ENCODE data around the gene ZNF554.
"Not testable (repeated sequence)": the region's sequence is repeated elsewhere in the genome, so short reads cannot be mapped to it uniquely, and the experiment has no call there.

Gene ZNF554

DNA sequence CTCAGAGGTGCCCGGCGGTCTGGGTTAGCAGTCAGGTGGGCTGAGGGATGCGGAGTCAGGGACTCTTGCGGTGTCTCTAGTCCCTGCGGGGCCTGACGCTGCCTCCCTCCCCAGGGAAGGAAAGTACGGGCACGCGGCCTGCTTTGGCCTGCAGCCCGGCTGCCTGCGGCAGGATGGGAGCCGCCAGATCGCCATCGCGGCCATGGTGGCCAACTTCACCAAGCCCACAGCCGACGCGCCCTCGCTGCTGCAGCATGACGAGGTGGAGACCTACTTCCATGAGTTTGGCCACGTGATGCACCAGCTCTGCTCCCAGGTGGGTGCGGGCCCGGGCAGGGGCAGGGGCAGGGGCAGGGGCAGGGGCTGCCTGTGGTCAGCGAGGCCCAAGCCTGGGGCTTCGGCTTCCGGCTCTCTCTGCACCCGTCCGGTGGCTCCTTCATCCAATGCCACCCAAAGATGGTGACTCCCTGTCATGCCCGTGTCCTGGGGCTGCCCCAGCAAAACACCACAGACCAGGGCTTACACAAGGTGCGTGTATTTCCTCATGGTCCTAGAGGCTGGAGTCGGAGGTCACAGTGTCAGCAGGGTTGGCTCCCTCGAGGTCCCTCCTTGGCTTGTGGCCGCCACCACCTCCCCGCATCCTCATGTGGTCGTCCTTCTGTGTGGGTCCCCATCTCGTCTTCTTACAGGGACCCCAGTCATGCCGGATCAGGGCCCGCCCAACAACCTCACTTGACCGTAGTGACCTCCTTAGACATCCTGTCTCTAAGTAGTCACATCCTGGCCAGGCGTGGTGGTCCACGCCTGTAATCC, 11.3 kb upstream of the ZNF554 start:
- DNase-seq, result no peak

GRCh38 chr19:2809387-2810140, 10.1 kb upstream of the ZNF554 start:
- DNase-seq, result no peak

- no peak for DNase-seq
Observed at GRCh38 chr19:2810141-2811091, 9.3 kb upstream of the ZNF554 start.

DNA sequence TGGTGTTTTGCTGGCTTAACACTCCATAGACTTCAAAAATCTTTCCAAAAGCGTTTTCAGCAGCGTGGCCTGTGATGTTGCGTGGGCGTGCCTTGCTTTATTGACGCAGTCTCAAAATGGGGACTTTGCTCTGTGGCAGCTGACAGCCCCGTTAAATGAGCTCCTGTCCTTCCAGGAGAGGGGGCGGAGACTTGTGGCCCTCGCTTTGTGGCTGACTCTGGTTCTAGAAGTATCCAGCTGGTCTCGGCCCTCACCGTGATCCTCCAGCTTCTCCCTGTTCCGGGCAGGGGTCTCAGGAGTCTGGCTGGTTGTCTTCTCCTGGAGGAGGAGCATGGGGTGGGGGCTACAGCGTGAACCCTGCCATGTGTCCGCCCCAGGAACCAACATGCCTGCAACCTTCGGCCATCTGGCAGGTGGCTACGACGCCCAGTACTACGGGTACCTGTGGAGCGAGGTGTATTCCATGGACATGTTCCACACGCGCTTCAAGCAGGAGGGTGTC, 8.4 kb upstream of the ZNF554 start:
- DNase-seq, result no peak

- DNase-seq, result no peak
Observed at GRCh38 chr19:2811735-2812413, 7.8 kb upstream of the ZNF554 start.

GRCh38 chr19:2812414-2813234, 7.0 kb upstream of the ZNF554 start:
- no peak for DNase-seq

- DNase-seq, result no peak
Observed at GRCh38 chr19:2813235-2814160, 6.2 kb upstream of the ZNF554 start.

DNA sequence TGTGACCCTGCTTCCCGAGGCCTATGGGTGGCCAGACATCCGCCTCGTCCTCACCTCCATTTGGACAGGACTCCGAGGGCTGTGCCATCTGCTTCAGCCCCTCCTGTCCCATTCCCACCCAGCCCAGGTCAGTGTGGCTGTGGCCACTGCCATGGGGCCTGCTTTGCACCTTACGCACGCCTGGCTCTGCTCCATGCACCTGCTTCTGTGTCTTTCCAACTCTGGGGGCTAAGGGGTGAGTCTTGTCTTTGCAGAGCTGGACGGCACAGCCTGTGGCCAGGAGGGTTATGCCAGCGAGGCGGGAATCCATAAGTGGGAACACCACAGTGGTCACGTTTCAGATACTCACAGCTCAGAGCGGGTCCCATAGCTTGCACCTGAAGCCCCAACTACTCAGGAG, 5.2 kb upstream of the ZNF554 start:
- DNase-seq, result no peak

DNA sequence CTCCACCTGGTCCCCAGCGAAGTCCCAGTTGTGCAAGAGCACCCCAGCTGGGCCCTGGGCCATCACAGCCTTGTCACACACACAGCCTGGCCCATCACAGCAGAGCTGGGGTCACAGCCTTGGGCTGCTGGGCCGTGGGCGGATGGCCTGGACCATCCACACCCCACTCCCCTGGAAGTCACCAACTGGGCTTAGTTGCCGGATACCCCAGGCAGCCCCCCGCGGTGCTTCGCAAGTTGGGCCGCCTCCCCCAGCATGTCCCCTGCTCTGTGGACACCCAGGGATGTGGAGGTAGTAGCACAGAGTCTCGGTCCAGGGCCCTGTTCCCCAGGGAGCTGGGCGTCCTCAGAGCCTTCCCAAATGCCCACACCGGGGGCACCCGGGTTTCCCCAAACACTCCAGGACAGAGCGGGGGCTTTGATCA, 4.5 kb upstream of the ZNF554 start:
- DNase-seq, result no peak

DNA sequence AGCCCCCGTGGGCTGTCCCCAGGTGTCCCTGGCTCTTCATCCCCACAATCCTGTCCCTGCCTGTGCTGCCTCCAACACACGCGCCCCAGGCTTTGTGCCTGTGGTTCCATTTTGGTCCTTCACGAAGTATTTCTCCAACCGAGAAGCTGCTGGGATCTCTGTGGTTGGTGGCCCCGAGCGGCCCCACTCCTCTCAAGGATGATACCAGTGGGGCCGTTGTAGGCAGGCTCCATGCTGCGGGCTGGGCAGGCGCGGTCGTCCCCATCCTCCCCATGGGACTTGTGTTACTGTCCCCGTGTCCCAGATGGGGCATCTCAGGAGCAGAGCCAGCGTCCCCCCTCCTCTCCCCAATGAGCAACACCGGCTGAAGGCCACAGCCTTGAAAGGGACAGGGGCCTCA, 3.7 kb upstream of the ZNF554 start:
- DNase-seq, result no peak

DNA sequence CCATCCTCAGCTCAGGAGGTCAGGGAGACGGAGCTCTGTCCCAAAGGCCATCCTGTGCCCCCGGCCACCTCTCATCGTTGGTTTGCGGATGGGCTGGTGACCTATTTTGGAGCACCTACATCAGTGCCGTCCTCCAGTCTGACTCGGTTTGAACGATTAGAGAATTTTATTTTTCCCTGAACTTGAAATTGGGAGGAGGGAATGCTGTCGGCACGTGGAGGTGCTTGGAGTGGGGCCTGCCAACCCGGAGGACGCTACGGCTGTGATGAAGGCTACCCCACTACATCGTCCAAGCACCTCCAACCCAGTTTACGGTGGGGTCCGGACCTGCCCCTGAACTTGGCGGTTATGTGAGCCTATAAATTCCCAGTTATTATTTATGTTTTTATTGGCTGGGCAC, 3.0 kb upstream of the ZNF554 start:
- no peak for DNase-seq

- not testable (repeated sequence) for DNase-seq
Observed at GRCh38 chr19:2817237-2817829, 2.3 kb upstream of the ZNF554 start.

DNA sequence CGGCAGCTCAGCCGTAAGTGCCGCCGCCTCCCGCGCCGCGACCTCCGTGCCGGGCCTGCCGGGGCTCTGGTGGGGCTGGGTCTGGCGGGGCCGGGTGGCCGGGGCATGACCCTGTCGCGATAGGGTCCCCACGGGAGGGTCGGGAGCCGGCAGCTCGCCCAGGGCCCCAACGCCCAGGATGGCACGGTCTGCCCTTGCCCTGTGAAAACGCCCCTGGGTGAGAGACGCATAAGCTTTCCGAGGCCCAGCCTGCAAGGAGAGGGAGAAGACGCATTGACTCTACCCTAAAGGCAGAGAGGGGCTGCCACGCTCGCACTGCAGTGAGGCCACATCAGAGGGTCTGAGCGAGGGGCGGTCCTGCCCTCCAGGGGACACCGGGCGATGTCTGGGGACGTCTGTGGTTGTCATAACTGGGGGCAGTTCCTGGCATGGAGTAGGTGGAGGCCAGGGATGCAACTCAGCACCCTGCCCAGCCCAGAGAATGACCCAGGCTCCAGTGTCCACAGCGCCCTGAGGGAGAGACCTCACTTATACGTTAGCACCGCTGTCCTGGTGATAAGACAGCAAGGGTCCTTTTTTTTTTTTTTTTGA, 539 bp downstream of the ZNF554 start:
- DNase-seq, result peak; percentile 43

DNA sequence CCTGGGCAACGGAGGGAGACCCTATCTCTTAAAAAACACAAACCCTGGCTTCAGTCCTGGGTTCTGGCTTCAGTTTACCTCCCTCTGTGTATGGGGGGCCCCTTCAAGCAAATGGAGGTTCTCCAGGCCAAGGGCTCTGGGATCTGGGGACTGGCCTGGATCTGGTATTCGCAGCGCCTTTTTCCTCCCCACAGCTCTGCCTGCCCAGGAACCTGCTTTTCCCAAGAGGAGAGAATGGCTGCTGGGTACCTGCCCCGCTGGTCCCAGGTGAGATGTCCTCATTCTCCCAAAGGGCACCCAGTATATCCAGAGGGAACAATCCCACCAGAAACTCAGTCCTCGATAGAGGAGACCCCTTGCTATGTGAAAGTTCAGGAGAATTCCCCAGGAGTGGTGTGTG, 3.2 kb downstream of the ZNF554 start:
- no peak for DNase-seq

DNA sequence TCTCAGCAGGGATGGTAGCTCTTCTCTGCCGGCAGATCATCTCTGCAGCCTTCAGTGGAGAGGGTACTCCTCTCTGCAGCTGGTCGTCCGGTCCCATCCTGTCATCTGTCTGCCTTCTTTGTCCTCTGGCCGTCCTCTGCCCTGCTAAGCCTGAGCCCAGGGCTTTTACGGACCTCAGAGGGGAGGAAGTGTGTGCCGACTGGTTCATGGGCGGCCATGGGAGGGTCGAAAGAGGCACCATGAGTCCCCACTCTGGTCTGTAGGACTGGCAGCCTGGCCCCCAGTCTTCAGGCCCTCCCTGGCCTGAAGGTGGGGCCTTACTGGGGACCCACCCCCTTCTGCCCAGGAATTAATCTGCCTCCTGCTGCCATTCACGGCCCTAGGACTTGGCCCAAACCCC, 4.0 kb downstream of the ZNF554 start:
- no peak for DNase-seq

GRCh38 chr19:2824129-2824528, 4.5 kb downstream of the ZNF554 start:
- DNase-seq, result no peak

DNA sequence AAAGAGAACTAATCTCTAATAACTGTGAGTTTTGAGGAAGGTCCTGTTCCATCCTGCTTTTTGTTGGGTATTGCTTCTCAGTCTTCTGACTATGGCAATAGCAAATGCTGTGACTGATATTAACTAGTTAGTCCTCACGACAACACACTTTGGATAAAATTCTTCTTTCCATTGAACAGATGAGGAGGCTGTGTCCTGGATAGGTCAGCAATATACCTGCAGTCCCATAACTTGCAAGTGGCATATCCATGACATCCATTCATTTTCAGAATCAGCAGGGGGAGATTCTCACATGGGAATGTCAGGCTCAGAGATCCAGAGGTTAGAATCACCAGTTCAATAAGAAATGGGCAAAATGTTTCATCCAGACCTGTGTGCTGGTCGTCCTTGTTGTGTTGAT, 7.4 kb downstream of the ZNF554 start:
- DNase-seq, result no peak

GRCh38 chr19:2827840-2828489, 8.3 kb downstream of the ZNF554 start:
- no peak for DNase-seq

Measured in right hindlimb (tissue), 1 donor.